ENCODE measurements around the gene ARRDC4. TPM values are rescaled to one million over a fixed set of nuclear protein-coding genes. Genes with fewer than 3 reads are reported as not detected.

Gene ARRDC4
- total RNA-seq, 1 donor from 2014 or later = 11.9 TPM

- Mint-ChIP-seq H3K27ac (no peak overlapping the region), H3K36me3 (ENCODE audit: insufficient read depth) (no peaks in the 10 kb centered on the region), H3K9me3 (ENCODE audit: low read depth) (no peaks in the 10 kb centered on the region), H3K27me3 (peaks cover 5% of the 10 kb centered on the region), H3K4me3 (ENCODE audit: low read depth) (no peak overlapping the region), H3K4me1 (ENCODE audit: low read depth) (peaks cover 3% of the 10 kb centered on the region)
- no peak for DNase-seq (ENCODE audit: low spot score, unreplicated experiment)
- TF ChIP-seq CTCF (IDR thresholded peaks at IDR 0.05; ENCODE audit: unreplicated experiment) = peak; percentile 50
These were observed 35.5 kb downstream of the ARRDC4 start for GRCh38 chr15:97995881-97996603.

GRCh38 chr15:97998307-97999071 is 38.0 kb downstream of the ARRDC4 start:
- Mint-ChIP-seq H3K27me3 (peaks cover 5% of the 10 kb centered on the region), H3K4me1 (ENCODE audit: low read depth) (no peaks in the 10 kb centered on the region), H3K9me3 (ENCODE audit: low read depth) (no peaks in the 10 kb centered on the region), H3K27ac (no peak overlapping the region), H3K36me3 (ENCODE audit: insufficient read depth) (no peaks in the 10 kb centered on the region), H3K4me3 (ENCODE audit: low read depth) (no peak overlapping the region)
- no peak for TF ChIP-seq CTCF (IDR thresholded peaks at IDR 0.05; ENCODE audit: unreplicated experiment)
- DNase-seq (ENCODE audit: low spot score, unreplicated experiment) = no peak

GRCh38 chr15:98000249-98001203 is 40.0 kb downstream of the ARRDC4 start:
- TF ChIP-seq CTCF (IDR thresholded peaks at IDR 0.05; ENCODE audit: unreplicated experiment) = no peak
- peaks cover 5% of the 10 kb centered on the region for H3K27me3 Mint-ChIP-seq
- no peaks in the 10 kb centered on the region for H3K36me3 Mint-ChIP-seq (ENCODE audit: insufficient read depth)
- no peaks in the 10 kb centered on the region for H3K4me1 Mint-ChIP-seq (ENCODE audit: low read depth)
- no peak overlapping the region for H3K4me3 Mint-ChIP-seq (ENCODE audit: low read depth)
- no peaks in the 10 kb centered on the region for H3K9me3 Mint-ChIP-seq (ENCODE audit: low read depth)
- no peak for DNase-seq (ENCODE audit: low spot score, unreplicated experiment)
- H3K27ac Mint-ChIP-seq = no peak overlapping the region

GRCh38 chr15:98001663-98002194 is 41.2 kb downstream of the ARRDC4 start:
- no peaks in the 10 kb centered on the region for H3K4me1 Mint-ChIP-seq (ENCODE audit: low read depth)
- no peak for DNase-seq (ENCODE audit: low spot score, unreplicated experiment)
- TF ChIP-seq CTCF (IDR thresholded peaks at IDR 0.05; ENCODE audit: unreplicated experiment) = no peak
- no peaks in the 10 kb centered on the region for H3K27me3 Mint-ChIP-seq
- H3K4me3 Mint-ChIP-seq (ENCODE audit: low read depth) = no peak overlapping the region
- no peaks in the 10 kb centered on the region for H3K36me3 Mint-ChIP-seq (ENCODE audit: insufficient read depth)
- H3K27ac Mint-ChIP-seq = no peak overlapping the region
- no peaks in the 10 kb centered on the region for H3K9me3 Mint-ChIP-seq (ENCODE audit: low read depth)

DNA sequence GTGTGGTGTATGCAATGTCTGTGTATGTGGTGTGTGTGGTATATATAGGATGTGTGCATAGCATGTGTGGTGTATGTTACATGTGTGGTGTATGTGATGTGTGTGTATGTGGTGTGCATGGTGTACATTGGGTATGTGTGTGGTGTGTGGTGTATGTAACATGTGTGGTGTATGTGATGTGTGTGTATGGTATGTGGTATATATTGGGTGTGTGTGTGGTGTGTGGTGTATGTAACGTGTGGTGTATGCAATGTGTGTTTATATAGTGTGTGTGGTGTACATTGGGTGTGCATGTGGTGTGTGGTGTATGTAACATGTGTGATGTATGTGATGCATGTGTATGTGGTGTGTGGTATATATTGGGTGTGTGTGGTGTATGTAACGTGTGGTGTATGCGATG is 41.9 kb downstream of the ARRDC4 start:
- Mint-ChIP-seq H3K27ac (no peak overlapping the region), H3K4me1 (ENCODE audit: low read depth) (no peaks in the 10 kb centered on the region), H3K9me3 (ENCODE audit: low read depth) (no peaks in the 10 kb centered on the region), H3K4me3 (ENCODE audit: low read depth) (no peak overlapping the region), H3K36me3 (ENCODE audit: insufficient read depth) (no peaks in the 10 kb centered on the region), H3K27me3 (no peaks in the 10 kb centered on the region)
- DNase-seq (ENCODE audit: low spot score, unreplicated experiment) = no peak
- TF ChIP-seq CTCF (IDR thresholded peaks at IDR 0.05; ENCODE audit: unreplicated experiment) = no peak

Data from progenitor cell of endocrine pancreas (in vitro differentiated cells).